Central memory CD8-positive, alpha-beta T cell (primary cell): Measurements from ENCODE around the gene PSMG4.

Experiments
- ATAC-seq: fragments of 150-1000 bp; cut with Tn5 transposase; replicated peaks from 2 replicates; pipeline ENCODE4 v1.10.0; 2022; ENCODE audit warnings: mild to moderate bottlenecking, moderate FRiP score, moderate number of reproducible peaks; ENCODE audit not compliant: poor library complexity, severe bottlenecking; ENCODE audit errors: extremely low read depth
- DNase-seq, 2 donors: peaks; one replicate each; pipeline ENCODE4 v3.0.0; 2021; ENCODE audit warnings: low spot score in 2 of 2
- H3K27ac Mint-ChIP-seq: one replicate; pipeline ENCODE4 v1.8.0; 2022; ENCODE audit warnings: low read depth, mild to moderate bottlenecking, moderate library complexity, mixed read lengths
- H3K27me3 Mint-ChIP-seq: one replicate; pipeline ENCODE4 v1.8.0; 2022; ENCODE audit warnings: mixed read lengths
- H3K36me3 Mint-ChIP-seq: one replicate; pipeline ENCODE4 v1.8.0; 2022; ENCODE audit warnings: mild to moderate bottlenecking, moderate library complexity, mixed read lengths; ENCODE audit not compliant: insufficient read depth
- H3K4me1 Mint-ChIP-seq: one replicate; pipeline ENCODE4 v1.8.0; 2022; ENCODE audit warnings: mixed read lengths
- H3K4me3 Mint-ChIP-seq: one replicate; pipeline ENCODE4 v1.8.0; 2022; ENCODE audit warnings: mild to moderate bottlenecking, moderate library complexity, mixed read lengths
- H3K9me3 Mint-ChIP-seq: one replicate; pipeline ENCODE4 v1.8.0; 2022; ENCODE audit warnings: mixed read lengths

PSMG4 gene

DNA sequence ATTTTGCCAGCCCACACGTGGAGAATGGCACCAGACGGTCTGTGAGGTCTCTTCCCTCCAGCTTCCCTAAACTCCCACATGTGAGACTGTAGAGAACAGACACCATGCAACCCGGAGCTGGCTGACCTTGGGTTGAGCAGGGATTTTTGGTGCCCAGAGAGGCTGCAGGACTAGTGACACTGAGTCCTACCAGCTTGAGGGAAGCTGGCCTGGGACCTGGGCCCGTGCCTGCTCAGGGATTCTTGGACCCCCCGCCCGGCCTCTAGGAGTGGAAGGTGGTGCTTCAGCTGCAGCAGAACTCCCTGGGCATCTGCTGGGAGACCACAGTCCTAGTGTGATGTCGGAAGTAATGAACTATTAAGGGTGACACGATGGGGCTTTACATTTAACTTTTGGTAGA is 3.2 kb downstream of the PSMG4 start:
- Mint-ChIP-seq H3K27ac (peak overlapping the region; percentile 25), H3K36me3 (peaks cover 11% of the 10 kb centered on the region), H3K4me1 (peaks cover 58% of the 10 kb centered on the region), H3K4me3 (no peak overlapping the region), H3K27me3 (peaks cover 1% of the 10 kb centered on the region), H3K9me3 (no peaks in the 10 kb centered on the region)
- no peak for ATAC-seq
- no peak for DNase-seq

DNA sequence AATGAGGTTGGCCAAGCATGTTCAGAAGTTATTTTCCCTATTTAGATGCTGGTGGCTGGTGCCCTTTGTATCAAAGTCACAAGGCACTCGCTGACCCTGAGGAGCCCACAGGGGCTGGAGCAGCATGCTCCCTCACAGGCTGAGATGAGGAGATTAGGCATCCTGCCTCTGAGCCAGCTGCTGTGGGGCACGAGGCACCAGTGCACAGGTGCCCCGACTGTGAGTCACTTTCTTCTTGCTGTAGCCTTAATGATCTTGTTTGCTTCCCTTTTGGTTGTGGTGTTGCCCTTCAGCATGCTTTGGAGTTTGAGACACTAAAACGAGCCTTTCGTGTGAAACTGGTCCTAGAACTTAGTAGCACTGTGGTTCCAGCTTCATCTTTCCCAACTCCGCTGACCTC is 4.3 kb downstream of the PSMG4 start:
- Mint-ChIP-seq H3K4me3 (no peak overlapping the region), H3K27ac (no peak overlapping the region), H3K9me3 (no peaks in the 10 kb centered on the region), H3K4me1 (peaks cover 65% of the 10 kb centered on the region), H3K27me3 (no peaks in the 10 kb centered on the region), H3K36me3 (peaks cover 13% of the 10 kb centered on the region)
- DNase-seq (no peak), ATAC-seq (no peak)

DNA sequence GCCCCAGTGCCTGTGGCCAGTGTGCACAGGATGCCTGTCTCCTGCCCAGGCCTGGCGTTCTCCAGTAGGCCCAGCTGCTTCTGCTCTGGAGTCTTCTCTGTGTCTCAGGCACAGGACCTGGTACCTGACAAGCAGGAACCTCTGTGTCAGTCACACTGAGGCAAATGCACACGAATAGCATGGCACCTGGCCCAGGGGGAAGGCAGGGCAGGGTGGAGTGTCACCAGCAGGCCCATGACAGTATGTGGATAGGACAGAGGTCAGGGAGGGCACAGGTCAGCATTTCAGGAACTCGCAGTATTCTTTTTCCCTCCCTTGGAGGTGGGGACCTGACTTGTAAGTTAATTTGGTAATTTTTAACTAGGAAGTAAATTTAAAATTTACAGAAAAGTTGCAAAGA is 5.6 kb downstream of the PSMG4 start:
- H3K36me3 Mint-ChIP-seq: peaks cover 16% of the 10 kb centered on the region
- no peak for DNase-seq
- H3K27ac Mint-ChIP-seq: peak overlapping the region; percentile 53
- ATAC-seq: no peak
- H3K27me3 Mint-ChIP-seq: no peaks in the 10 kb centered on the region
- H3K9me3 Mint-ChIP-seq: no peaks in the 10 kb centered on the region
- peaks cover 70% of the 10 kb centered on the region for H3K4me1 Mint-ChIP-seq
- no peak overlapping the region for H3K4me3 Mint-ChIP-seq

DNA sequence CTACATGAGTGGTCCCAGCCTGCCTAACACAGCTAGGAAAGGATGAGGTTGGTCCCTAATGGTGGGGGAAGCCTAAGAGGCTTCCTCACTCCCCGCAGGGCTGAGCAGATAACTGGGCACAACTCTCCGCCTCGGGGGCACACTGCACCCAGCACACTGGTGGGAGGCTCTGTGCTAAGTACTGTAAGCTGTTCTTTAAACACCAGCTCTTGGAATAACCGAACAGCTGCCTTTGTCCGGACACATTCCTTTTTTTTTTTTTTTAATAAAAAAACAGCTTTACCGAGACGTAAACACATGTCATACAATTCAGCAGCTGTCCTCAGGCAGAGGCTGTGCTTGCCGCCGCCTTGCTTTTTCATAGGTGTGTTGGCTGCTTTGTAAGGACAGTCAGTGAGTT is 6.9 kb downstream of the PSMG4 start:
- DNase-seq: no peak
- H3K4me1 Mint-ChIP-seq: peaks cover 61% of the 10 kb centered on the region
- no peaks in the 10 kb centered on the region for H3K9me3 Mint-ChIP-seq

DNA sequence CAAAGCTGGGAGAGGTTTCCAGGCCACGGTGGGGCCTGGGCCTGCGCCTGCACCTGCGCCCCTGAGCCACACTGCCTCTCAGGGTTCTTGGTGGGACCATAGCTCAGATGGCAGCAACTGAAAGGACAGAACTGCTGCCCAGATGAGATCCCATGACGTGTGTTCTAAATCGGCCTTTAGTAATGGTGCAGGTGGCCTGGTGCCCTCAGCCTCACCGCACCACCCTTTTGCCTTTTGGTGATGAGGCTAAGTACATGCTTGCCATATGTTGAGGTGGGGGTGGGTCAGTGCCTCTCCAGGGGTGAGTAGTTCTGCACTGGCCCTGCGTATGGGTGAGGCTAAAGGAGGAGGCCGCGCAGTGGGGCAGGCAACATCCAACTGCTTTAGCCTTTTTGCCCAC is 7.4 kb downstream of the PSMG4 start:
- no peak overlapping the region for H3K27ac Mint-ChIP-seq
- H3K4me1 Mint-ChIP-seq: peaks cover 56% of the 10 kb centered on the region
- H3K4me3 Mint-ChIP-seq: no peak overlapping the region
- peaks cover 14% of the 10 kb centered on the region for H3K36me3 Mint-ChIP-seq
- DNase-seq (no peak), ATAC-seq (no peak)
- no peaks in the 10 kb centered on the region for H3K27me3 Mint-ChIP-seq
- no peaks in the 10 kb centered on the region for H3K9me3 Mint-ChIP-seq

More for the DNA sequence above, 6.9 kb downstream of the PSMG4 start:
- Mint-ChIP-seq H3K36me3 (peaks cover 14% of the 10 kb centered on the region), H3K27ac (no peak overlapping the region), H3K27me3 (no peaks in the 10 kb centered on the region), H3K4me3 (no peak overlapping the region)
- ATAC-seq: no peak

DNA sequence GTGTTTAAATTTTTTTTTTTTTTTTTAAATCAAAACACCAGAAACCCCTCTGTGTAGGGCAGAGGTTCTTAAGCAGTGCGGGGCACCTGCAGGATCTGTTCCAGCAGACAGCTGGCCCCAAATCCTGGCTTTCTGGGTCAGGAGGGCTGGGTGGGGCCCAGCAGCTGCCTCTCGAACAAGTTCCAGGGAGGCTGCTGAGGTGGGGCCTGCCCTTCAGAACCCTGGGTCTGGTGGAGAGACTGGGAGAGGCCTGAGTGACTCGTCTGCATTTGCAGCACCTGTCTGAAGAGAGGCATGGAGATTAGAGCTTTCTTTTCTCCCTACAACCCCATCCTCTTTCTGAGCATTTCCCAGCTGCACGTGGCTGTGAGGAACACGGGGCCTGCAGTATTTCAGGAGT is 8.4 kb downstream of the PSMG4 start:
- ATAC-seq: no peak
- Mint-ChIP-seq H3K27ac (no peak overlapping the region), H3K36me3 (peaks cover 17% of the 10 kb centered on the region)

DNA sequence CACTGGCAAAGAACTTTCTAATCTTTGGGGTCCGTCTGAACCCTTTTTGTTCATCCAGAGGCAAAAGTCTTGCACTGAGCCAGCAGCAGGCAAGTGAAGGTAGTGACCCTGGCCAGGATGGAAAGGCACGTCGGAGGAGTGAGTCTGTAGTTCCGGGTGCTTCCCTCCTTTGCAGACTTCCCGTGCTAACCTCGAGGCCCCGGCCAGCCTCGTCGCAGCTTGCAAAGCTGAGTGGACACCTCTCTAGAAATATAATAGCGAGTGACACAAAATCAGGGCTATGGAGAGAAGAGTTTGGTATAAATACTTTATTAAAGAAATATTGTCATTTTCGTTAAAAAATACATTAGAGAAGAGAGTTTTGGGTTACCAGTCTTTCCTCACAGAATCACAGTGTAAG is 9.9 kb downstream of the PSMG4 start:
- Mint-ChIP-seq H3K4me3 (no peak overlapping the region), H3K27me3 (no peaks in the 10 kb centered on the region), H3K9me3 (no peaks in the 10 kb centered on the region), H3K36me3 (peaks cover 17% of the 10 kb centered on the region), H3K4me1 (peaks cover 34% of the 10 kb centered on the region), H3K27ac (no peak overlapping the region)
- ATAC-seq (no peak), DNase-seq (no peak)

More for the DNA sequence above, 8.4 kb downstream of the PSMG4 start:
- Mint-ChIP-seq H3K27me3 (no peaks in the 10 kb centered on the region), H3K4me3 (no peak overlapping the region), H3K9me3 (no peaks in the 10 kb centered on the region), H3K4me1 (peaks cover 46% of the 10 kb centered on the region)
- DNase-seq: no peak

DNA sequence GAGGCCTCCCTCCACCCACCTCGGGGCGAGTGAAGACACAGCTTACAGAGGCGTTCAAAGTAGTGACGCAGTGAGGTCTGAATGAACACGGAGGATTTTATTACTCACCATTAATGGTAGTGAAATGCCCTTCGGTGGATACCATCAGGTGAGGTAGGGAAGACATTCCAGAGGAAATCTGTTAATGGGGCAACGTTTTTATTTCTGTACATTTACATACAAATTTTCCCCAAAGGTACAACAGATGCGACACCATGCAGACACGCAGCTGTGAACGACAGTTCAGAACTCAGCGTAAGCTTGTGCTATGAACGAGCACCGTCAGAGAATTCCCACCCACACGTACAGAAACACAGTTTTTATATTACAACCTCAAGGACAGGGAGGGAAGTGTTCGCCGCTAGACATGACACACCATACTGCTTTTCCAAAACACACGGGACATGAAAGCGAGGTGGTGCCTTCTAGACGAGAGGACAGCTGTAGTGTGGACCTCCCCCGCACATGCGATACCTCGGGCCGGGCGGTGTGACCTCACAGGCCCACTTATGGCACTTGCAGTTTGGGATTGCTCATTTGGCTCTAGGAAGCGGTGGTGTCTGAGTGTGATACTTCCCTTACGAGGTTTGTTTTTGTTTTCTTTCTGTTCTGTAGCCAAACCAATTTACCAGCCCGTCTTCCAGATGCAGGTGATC is 10.7 kb downstream of the PSMG4 start:
- peaks cover 34% of the 10 kb centered on the region for H3K4me1 Mint-ChIP-seq
- no peak for ATAC-seq
- H3K9me3 Mint-ChIP-seq: no peaks in the 10 kb centered on the region
- H3K27me3 Mint-ChIP-seq: no peaks in the 10 kb centered on the region
- no peak for DNase-seq
- peaks cover 17% of the 10 kb centered on the region for H3K36me3 Mint-ChIP-seq
- H3K27ac Mint-ChIP-seq: no peak overlapping the region
- no peak overlapping the region for H3K4me3 Mint-ChIP-seq

DNA sequence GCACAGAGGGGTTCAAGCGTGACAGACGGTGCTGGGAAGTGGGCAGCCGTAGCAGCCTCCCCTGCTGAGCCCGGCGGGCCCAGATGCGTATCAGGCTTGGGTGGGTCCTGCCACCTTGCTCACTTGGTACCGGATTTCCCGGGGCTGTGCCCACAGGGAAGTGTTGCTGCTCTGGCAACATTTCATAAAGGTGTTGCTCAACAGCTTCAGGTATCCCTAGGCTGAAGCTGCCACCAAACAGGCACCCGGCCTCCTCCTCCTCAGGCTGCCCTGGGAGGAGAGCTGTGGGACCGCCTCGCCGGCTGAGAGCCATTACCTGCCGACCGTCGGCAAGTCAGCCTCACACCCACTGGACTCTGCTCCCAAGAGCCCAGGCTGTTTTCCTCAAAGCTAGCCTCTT is 11.5 kb downstream of the PSMG4 start:
- Mint-ChIP-seq H3K27me3 (no peaks in the 10 kb centered on the region), H3K36me3 (peaks cover 17% of the 10 kb centered on the region), H3K9me3 (no peaks in the 10 kb centered on the region), H3K4me1 (peaks cover 29% of the 10 kb centered on the region), H3K4me3 (no peak overlapping the region), H3K27ac (no peak overlapping the region)
- no peak for ATAC-seq
- no peak for DNase-seq

DNA sequence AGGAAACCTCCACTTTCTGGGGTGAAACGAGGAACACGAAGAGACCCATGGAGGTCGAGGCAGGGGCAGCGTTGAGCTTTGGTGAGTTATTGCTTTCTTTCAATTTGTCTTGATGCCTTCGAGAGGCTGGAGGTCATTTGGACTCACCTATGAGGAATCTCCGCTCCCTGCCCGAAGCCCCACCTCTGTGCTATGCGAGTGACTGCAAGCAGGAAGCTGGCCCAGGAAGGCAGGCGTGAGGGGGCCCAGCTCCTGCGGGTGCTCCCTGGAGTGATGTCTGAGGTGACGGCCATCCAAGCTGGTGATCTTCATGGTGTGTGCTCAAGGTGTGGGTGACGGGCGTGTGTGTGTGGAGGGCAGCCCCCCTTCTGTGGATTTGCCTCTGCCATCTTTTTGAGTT is 13.0 kb downstream of the PSMG4 start:
- no peak for DNase-seq
- Mint-ChIP-seq H3K27me3 (no peaks in the 10 kb centered on the region), H3K4me3 (no peak overlapping the region), H3K4me1 (peaks cover 24% of the 10 kb centered on the region), H3K36me3 (peaks cover 16% of the 10 kb centered on the region), H3K9me3 (no peaks in the 10 kb centered on the region), H3K27ac (no peak overlapping the region)
- no peak for ATAC-seq

DNA sequence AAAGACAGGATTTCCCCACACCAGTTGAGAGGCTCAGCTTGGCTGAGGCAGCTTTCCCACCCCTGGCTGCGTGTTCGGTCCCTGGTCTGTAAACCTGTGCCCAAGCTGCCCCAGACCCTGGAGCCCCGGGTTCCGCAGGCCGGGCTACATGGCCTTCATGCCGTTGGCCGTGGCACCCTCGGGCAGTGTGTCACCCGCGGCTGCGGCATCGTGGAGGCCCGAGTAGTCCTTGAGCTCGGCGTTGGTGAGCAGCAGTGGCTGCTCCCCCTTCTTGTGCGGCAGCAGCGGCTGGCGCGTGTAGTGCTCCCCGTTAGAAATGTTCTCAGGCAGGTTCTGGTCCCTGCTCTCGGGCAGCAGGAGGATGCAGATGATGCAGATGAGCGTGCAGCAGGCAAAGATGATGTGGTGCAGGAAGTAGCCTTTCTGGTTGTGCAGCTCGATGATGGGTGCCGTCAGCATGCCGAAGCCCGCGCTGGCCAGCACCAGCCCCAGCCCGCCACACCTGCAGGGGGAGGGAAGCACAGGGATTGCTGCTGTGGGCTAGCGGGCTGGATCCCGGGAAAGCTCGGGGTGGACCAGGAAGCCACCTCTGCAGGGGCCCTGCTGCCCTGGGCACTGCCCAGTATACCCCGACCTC is 14.3 kb downstream of the PSMG4 start:
- DNase-seq (no peak), ATAC-seq (no peak)
- Mint-ChIP-seq H3K4me3 (no peak overlapping the region), H3K4me1 (peaks cover 17% of the 10 kb centered on the region), H3K27ac (no peak overlapping the region), H3K9me3 (no peaks in the 10 kb centered on the region), H3K36me3 (peaks cover 15% of the 10 kb centered on the region), H3K27me3 (no peaks in the 10 kb centered on the region)

DNA sequence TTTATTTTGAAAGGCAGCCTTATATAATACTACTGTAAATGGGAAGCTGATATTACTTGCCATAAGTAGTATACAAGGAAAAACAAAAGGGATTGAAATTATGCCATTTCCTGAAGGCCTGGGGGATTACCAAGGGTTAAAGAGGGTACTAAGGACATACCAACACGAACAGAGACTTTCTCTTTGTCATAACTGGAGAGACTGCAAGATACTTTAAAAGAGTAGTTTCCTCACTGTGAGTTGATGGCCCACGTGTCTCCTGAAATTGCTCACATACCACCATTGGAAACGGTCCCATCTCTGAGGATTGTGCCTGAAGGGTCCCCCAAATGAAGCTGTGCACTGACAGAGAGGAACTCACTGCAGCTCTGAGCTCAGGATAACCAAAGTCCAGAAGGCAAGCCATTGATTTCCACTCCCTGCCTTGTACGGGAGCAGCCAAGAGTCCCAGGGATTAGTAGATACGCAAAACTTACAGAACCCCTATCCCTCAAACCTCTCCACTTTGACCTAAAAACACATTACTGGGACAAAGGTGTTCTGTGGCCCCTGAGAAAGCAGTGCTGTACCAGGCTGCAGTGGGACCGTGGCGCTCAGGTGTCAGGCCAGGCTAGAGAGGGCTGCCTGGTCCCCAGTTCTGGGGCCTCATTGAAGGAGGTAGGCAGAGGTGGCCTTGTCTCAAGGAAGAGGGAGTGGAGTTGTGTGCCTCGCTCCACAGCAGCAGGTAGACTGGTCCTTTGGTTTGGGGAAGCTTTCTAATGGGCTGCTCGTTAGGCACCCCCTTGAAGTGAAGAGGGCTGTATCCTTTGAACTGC is 15.2 kb downstream of the PSMG4 start:
- H3K4me3 Mint-ChIP-seq: no peak overlapping the region

More for the DNA sequence above, 15.2 kb downstream of the PSMG4 start:
- Mint-ChIP-seq H3K9me3 (no peaks in the 10 kb centered on the region), H3K4me1 (peaks cover 10% of the 10 kb centered on the region), H3K36me3 (peaks cover 14% of the 10 kb centered on the region), H3K27me3 (no peaks in the 10 kb centered on the region), H3K27ac (peak overlapping the region; percentile 19)
- no peak for ATAC-seq
- DNase-seq: no peak
